Measurements from ENCODE around the gene LRRC8E.

The LRRC8E gene

DNA sequence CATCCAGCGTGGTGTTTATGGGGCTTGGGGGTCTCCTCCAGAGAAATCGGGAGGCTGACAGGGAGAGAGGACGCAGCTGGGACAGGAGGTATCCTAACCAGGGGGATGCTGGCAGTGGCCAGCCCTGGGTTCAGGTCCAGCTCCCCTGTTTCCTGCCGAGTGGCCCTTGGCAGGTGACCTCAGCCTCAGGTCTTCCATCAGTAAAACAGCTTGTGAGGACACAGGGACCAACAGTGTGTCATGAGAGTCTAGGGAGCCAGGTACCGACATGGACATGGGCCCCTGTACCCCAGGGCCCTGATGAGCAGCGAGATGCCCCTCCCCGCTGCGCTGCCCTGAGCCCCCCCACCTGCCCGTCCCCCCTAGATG is 38.7 kb upstream of the LRRC8E start:
- TF ChIP-seq, protein P1, sequence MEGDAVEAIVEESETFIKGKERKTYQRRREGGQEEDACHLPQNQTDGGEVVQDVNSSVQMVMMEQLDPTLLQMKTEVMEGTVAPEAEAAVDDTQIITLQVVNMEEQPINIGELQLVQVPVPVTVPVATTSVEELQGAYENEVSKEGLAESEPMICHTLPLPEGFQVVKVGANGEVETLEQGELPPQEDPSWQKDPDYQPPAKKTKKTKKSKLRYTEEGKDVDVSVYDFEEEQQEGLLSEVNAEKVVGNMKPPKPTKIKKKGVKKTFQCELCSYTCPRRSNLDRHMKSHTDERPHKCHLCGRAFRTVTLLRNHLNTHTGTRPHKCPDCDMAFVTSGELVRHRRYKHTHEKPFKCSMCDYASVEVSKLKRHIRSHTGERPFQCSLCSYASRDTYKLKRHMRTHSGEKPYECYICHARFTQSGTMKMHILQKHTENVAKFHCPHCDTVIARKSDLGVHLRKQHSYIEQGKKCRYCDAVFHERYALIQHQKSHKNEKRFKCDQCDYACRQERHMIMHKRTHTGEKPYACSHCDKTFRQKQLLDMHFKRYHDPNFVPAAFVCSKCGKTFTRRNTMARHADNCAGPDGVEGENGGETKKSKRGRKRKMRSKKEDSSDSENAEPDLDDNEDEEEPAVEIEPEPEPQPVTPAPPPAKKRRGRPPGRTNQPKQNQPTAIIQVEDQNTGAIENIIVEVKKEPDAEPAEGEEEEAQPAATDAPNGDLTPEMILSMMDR (IDR thresholded peaks at IDR 0.05; ENCODE audit: low read depth, low read length), result no peak
- H3K4me3 ChIP-seq (replicated peaks in 1 of 2; ENCODE audit: low read depth in 2 of 2, low read length in 2 of 2), result no peak overlapping the region

DNA sequence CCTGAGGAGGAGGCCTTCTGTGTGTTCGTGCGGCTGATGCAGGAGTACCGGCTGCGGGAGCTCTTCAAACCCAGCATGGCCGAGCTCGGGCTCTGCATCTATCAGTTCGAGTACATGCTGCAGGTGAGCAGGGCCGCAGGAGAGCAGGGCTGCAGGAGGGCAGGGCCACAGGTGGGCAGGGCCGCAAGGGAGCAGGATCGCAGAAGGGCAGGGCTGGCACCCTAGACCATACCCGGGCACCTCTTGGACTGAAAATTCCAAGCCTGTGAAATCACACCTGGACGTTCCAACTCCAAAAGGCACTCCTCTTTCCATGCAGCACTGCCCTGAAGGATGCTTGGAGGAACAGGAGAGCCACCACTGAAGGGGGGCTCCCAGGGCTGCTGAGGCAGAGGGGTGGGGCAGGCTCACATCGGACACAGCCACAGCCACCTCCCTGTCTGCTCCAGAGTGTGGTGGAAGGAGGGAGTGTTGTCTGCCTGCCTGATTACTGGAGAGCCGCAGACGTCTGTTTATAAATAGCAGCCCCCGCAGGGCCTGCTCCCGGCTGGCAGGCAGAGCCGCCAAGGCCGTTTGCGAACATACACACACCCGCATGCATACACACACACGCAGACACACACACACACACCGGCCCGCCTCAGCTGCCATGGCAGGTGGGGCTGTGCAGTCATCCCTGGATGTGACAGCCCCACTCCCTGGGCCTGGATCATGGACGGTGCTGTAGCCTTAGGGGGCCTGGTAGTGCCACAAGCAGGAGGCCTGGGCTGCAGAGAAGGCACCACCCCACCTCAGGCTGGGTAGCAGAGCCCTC is 38.1 kb upstream of the LRRC8E start:
- H3K4me3 ChIP-seq (replicated peaks in 1 of 2; ENCODE audit: low read depth in 2 of 2, low read length in 2 of 2), result no peak overlapping the region
- DNase-seq (ENCODE audit: low read depth in 2 of 2), result no peak
- TF ChIP-seq, protein P1 (IDR thresholded peaks at IDR 0.05; ENCODE audit: low read depth, low read length), result no peak

More for the DNA sequence above, 38.7 kb upstream of the LRRC8E start:
- DNase-seq (ENCODE audit: low read depth in 2 of 2), result no peak

DNA sequence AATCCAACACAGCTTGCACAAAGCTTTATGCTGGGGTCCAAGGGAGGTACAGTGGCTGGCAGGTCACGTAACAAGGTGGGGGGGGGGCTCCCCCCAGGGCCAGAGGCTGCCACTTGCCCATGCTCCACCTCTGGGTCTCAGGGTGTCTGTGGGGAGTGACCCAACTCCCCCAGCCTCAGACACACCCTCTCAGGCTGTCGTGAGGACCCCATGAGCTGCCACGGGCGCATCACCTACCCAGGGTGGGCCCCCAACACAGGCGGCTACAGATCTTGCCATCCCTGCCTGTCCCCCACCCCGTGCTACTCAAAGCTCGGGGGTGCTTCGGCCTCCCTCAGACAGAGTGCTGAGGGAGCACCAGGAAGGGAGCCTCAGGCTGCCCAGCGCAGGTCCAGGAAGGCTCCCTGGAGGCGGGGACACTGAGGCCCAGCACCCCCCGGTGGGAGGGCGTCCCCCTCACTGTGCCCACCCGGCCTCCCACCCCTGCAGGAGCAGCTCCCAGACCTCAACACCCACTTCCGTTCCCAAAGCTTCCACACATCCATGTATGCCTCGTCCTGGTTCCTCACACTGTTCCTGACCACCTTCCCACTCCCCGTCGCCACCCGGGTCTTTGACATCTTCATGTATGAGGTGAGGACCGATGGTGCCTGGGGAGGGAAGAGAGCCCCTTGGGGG is 37.2 kb upstream of the LRRC8E start:
- H3K4me3 ChIP-seq (replicated peaks in 1 of 2; ENCODE audit: low read depth in 2 of 2, low read length in 2 of 2), result no peak overlapping the region
- TF ChIP-seq, protein P1 (IDR thresholded peaks at IDR 0.05; ENCODE audit: low read depth, low read length), result no peak
- DNase-seq (ENCODE audit: low read depth in 2 of 2), result no peak

DNA sequence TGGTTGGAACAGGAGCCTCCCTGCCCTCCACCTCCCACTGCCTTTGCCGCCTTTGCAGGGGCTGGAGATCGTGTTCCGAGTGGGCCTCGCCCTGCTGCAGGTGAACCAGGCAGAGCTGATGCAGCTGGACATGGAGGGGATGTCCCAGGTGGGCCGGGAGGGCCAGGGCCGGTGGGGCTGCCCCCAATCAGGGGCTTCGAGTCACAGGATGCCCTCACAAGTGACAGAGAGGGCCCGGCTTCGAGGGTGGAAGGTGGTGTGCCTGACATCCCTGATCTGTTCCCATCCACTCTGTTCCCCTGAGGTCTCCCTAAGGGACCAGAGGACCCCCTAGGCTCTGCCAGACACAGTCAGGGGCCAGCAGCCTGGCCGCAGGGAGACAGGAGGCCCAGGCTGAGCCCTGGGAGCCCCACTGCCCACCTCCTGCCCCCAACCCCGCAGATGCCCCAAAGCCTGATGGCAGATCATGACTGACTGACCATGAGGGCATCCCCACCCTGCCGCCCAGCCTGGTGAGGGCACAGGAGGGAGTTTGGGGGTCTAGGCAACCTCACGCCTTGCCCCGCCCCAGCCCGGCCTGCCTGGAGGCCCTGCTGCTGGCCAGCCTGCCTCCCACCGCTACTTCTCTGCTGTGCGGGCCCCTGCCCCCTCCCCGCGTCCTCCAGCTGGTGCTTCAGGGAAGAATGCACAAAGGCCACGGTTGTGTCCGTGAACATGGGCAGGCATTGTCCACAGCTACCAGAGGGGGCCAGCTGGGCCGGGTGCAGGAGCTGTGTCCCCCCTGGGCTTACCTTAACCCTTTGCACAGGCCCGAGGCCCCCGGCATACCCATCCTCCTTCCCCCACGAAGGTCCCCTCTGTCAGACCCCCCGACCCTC is 36.4 kb upstream of the LRRC8E start:
- DNase-seq (ENCODE audit: low read depth in 2 of 2), result no peak
- TF ChIP-seq, protein P1 (IDR thresholded peaks at IDR 0.05; ENCODE audit: low read depth, low read length), result no peak
- no peak overlapping the region for H3K4me3 ChIP-seq (replicated peaks in 1 of 2; ENCODE audit: low read depth in 2 of 2, low read length in 2 of 2)

DNA sequence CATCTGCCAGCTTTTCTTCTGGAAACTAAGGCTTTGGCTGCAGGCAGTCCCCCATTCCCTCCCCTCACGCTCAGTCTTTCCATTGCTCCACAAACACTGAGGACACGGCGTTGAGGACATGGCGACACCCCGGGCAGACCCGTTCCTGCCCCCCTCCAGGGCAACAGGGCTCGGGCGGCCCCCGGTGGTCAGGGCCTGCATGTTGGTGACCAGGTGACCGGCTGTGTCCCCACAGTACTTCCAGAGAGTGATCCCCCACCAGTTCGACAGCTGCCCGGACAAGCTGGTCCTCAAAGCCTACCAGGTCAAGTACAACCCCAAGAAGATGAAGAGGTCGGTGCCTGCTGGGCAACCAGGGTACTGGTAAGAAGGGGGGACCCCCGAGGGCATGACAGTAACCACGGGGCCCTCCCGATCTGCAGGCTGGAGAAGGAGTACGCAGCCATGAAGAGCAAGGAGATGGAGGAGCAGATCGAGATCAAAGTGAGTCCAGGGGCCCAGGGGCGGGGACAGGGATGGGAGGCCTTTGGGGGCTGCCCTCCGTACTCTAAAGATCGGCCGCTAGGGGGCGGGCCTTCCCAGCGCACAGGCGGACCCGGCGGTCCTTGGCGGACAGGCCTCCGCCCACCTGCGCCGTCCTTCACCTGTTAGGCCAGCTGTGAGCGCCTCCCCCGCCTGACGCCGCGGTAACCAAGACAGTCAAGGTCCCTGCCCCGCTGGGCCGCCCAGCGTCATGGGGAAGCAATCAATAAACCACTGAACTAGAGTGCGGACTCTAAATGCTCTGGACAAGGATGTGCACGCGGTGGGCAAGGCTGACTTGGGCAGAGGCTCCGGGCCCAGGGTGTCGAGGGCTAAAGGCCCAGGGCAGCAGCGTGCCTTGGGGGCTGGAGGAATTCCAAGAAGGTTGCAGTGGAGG is 35.2 kb upstream of the LRRC8E start:
- TF ChIP-seq, protein P1 (IDR thresholded peaks at IDR 0.05; ENCODE audit: low read depth, low read length), result peak; percentile 76
- peak; percentile 64 to 69 for DNase-seq (ENCODE audit: low read depth in 2 of 2)
- no peak overlapping the region for H3K4me3 ChIP-seq (replicated peaks in 1 of 2; ENCODE audit: low read depth in 2 of 2, low read length in 2 of 2)

DNA sequence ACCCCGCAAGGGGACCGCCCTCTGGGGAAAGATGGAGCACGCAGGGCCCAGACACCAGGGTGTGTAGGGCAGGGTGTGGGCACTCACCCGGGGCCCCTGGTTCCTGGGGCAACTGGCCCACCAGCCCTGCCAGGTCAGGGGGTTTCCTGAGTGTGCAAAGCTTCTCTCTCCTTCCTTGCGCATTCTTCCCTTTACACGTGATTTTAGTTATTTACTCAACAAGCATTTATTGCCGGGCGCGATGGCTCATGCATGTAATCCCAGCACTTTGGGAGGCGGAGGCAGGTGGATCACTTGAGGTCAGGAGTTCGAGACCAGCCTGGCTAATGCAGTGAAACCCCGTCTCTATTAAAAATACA is 34.6 kb upstream of the LRRC8E start:
- TF ChIP-seq, protein P1 (IDR thresholded peaks at IDR 0.05; ENCODE audit: low read depth, low read length), result no peak
- DNase-seq (ENCODE audit: low read depth in 2 of 2), result no peak
- no peak overlapping the region for H3K4me3 ChIP-seq (replicated peaks in 1 of 2; ENCODE audit: low read depth in 2 of 2, low read length in 2 of 2)

Data from cardiac fibroblast (primary cell).